Endothelial cell of umbilical vein (primary cell): Measurements from ENCODE around the gene STRN. TPM values are rescaled to one million over a fixed set of nuclear protein-coding genes. Genes with fewer than 3 reads are reported as not detected.

Experiments used
- BruUV-seq: library from RNA; stranded (reverse); fragments of 400-500 nt; replicated peaks from 2 replicates; lab custom pipeline; 2021; lab: Mats Ljungman, UMichigan
- CTCF ChIA-PET: fragments of 300-600, 350-600 bp; sonication (Branson Sonifier 250); formaldehyde crosslinking; loops from one replicate; lab custom pipeline; 2021; ENCODE audit warnings: antibody characterized with exemption, inconsistent platforms; lab: Charles Lee
- POLR2A ChIA-PET: fragments of 300-600, 350-600 bp; sonication (Branson Sonifier 250); formaldehyde crosslinking; loops from one replicate; lab custom pipeline; 2021; ENCODE audit warnings: antibody characterized with exemption, inconsistent platforms; lab: Charles Lee
- DNase-seq: peaks from one replicate; pipeline ENCODE4 v3.0.0-alpha.2; 2011; ENCODE audit warnings: low read depth, low spot score
- FAIRE-seq: peaks from 2 replicates; lab custom pipeline; 2011; peaks lifted over from hg19 to GRCh38; lab: Jason Lieb, UNC
- H2AFZ ChIP-seq: 2 replicates; pipeline ENCODE4 v1.6.0; 2012; ENCODE audit warnings: low read depth, low read length, control low read depth, inconsistent platforms
- H3K27ac ChIP-seq: 2 replicates; pipeline ENCODE4 v1.5.1; 2011; ENCODE audit warnings: low read depth, mild to moderate bottlenecking, control low read depth, low read length, moderate library complexity; ENCODE audit not compliant: insufficient read depth
- H3K27me3 ChIP-seq, 2 experiments: 2 replicates each; pipeline versions ENCODE4 v1.6.0 to v1.6.1; 2011; ENCODE audit warnings: low read length in 2 of 2, mixed read lengths in 1 of 2; ENCODE audit not compliant: control insufficient read depth in 2 of 2, insufficient read depth in 2 of 2
- H3K36me3 ChIP-seq, 2 experiments: 2 replicates in 1 of 2; 3 replicates in 1 of 2; pipeline ENCODE4 v1.5.1; 2011; ENCODE audit warnings: low read length in 2 of 2, mild to moderate bottlenecking in 1 of 2, moderate library complexity in 1 of 2; ENCODE audit not compliant: control insufficient read depth in 2 of 2, insufficient read depth in 2 of 2; ENCODE audit errors: extremely low read depth in 1 of 2
- H3K4me1 ChIP-seq: 3 replicates; pipeline ENCODE4 v1.5.1; 2011; ENCODE audit warnings: mild to moderate bottlenecking, low read length; ENCODE audit not compliant: control insufficient read depth, insufficient read depth; ENCODE audit errors: extremely low read depth
- H3K4me2 ChIP-seq: 2 replicates; pipeline ENCODE4 v1.6.1; 2011; ENCODE audit warnings: low read length, control low read depth, mixed read lengths; ENCODE audit not compliant: insufficient read depth
- H3K4me3 ChIP-seq, 3 experiments: fragments of 200-600 bp in 1 of 3; sonication (generic), shearing (Covaris generic) in 1 of 3; replicated peaks in 1 of 3; 2 replicates each; pipeline ENCODE4 v1.5.1; 2011 to 2016; ENCODE audit warnings: control low read depth in 3 of 3, low read length in 3 of 3, mild to moderate bottlenecking in 2 of 3, inconsistent platforms in 1 of 3, low read depth in 1 of 3, moderate library complexity in 1 of 3; ENCODE audit not compliant: insufficient read depth in 1 of 3
- H3K79me2 ChIP-seq: 2 replicates; pipeline ENCODE4 v1.6.0; 2012; ENCODE audit warnings: low read length, inconsistent platforms; ENCODE audit not compliant: control insufficient read depth, insufficient read depth
- H3K9ac ChIP-seq: replicated peaks from 2 replicates; pipeline ENCODE3; 2011; ENCODE audit warnings: low read length, control low read depth; ENCODE audit not compliant: insufficient read depth; ENCODE audit errors: extremely low read depth
- H3K9me1 ChIP-seq: replicated peaks from 3 replicates; pipeline ENCODE4 v1.6.0; 2011; ENCODE audit warnings: mild to moderate bottlenecking, low read length; ENCODE audit not compliant: control insufficient read depth, insufficient read depth; ENCODE audit errors: extremely low read depth
- H3K9me3 ChIP-seq: replicated peaks from 2 replicates; pipeline ENCODE4 v1.5.1; 2012; ENCODE audit warnings: low read length, inconsistent platforms; ENCODE audit not compliant: control insufficient read depth, insufficient read depth
- H4K20me1 ChIP-seq: replicated peaks from 2 replicates; pipeline ENCODE3; 2011; ENCODE audit warnings: mild to moderate bottlenecking, low read length; ENCODE audit not compliant: control insufficient read depth, insufficient read depth; ENCODE audit errors: extremely low read depth
- EZH2 ChIP-seq: IDR thresholded peaks from 2 replicates; pipeline ENCODE4 v1.6.1; 2012; ENCODE audit warnings: borderline replicate concordance, low read depth, mild to moderate bottlenecking, moderate library complexity, low read length, inconsistent platforms; ENCODE audit not compliant: severe bottlenecking
- FOS ChIP-seq: IDR thresholded peaks from 2 replicates; pipeline ENCODE4 v1.6.1; 2011; ENCODE audit warnings: mild to moderate bottlenecking, low read length, moderate library complexity, borderline replicate concordance; ENCODE audit not compliant: insufficient read depth
- GATA2 ChIP-seq: IDR thresholded peaks from 2 replicates; pipeline ENCODE4 v1.7.0; 2011; ENCODE audit warnings: low read depth, mild to moderate bottlenecking, moderate library complexity, mixed read lengths, low read length; ENCODE audit not compliant: insufficient read length, insufficient read depth
- JUN ChIP-seq: IDR thresholded peaks from 2 replicates; pipeline ENCODE4 v1.6.1; 2011; ENCODE audit warnings: borderline replicate concordance, low read depth; ENCODE audit not compliant: insufficient read length, insufficient read depth
- MYC ChIP-seq: IDR thresholded peaks from one replicate; pipeline ENCODE4 v1.6.1; 2011; ENCODE audit warnings: mild to moderate bottlenecking, low read depth, low read length
- POLR2AphosphoS5 ChIP-seq: IDR thresholded peaks from 2 replicates; pipeline ENCODE4 v1.6.1; 2012; ENCODE audit warnings: low read depth, mild to moderate bottlenecking, control low read depth, low read length, moderate library complexity; ENCODE audit not compliant: insufficient read depth
- dilution Hi-C: fragments of 300-500 bp; cut with MboI; formaldehyde crosslinking; loops from one replicate; pipeline ENCODE4 v1.15.0; 2019; ENCODE audit warnings: low sequenced_read_pairs; ENCODE audit not compliant: extremely low pct_ligation_motif_present
- intact Hi-C: fragments of 100-400 bp; cut with micrococcal nuclease; formaldehyde crosslinking; loops from one replicate; pipeline ENCODE4 v1.10.0; 2022
- polyA plus RNA-seq, 4 experiments: library from polyadenylated mRNA; depleted of rRNA in 3 of 4; stranded (reverse) in 3 of 4; unstranded in 1 of 4; fragments of >200 nt; gene quantifications; 2 replicates each; pipeline versions ENCODE4 v1.2.1 to v1.2.3, GENCODE V29; 2011 to 2012; ENCODE audit warnings: missing spikeins in 1 of 4
- total RNA-seq: library from RNA; stranded (reverse); gene quantifications from 2 replicates; pipeline ENCODE4 v1.2.3, GENCODE V29; 2021
- TF ChIP-seq, protein P1 (sequence below): IDR thresholded peaks from 2 replicates; pipeline ENCODE4 v1.6.1; 2011; ENCODE audit not compliant: insufficient read depth, insufficient read length

The STRN gene
- total and polyA plus RNA-seq, 2 donors (not counting 3 experiments of a cell fraction or from before 2014, with no cell fraction given), result 6.7 to 33.4 TPM

DNA sequence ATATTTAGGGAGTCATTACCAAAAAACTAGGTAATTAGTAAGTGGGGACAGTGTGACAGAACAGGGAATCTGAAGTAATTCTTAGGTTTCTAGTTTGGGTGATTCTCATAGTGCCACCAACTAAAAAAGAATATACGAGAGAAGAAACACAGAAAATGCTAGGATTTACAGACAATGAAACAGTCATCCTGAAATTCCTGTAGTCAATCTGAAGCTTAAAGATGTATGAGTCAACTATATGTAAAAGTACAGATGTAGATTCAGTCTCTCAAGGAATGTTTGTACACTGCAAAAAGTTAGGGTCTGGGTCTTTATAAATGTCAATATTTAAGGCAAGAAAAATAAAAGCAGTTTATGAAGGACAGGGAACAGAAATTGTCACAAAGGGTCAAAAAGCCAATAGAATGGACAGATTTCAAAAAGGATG is 107.0 kb downstream of the STRN start:
- Histone ChIP-seq H3K9me1 (no peaks in the 10 kb centered on the region), H3K4me2 (no peak overlapping the region), H3K36me3 (peaks cover 0 to 5% of the 10 kb centered on the region in 2 experiments), H3K4me3 (no peak overlapping the region), H3K9ac (no peak overlapping the region), H2AFZ (no peak overlapping the region), H3K9me3 (no peaks in the 10 kb centered on the region), H3K4me1 (no peaks in the 10 kb centered on the region), H4K20me1 (peaks cover 2% of the 10 kb centered on the region), H3K79me2 (no peaks in the 10 kb centered on the region), H3K27me3 (no peaks in the 10 kb centered on the region), H3K27ac (no peak overlapping the region)
- dilution Hi-C loops, result no loop called here
- POLR2A ChIA-PET, result no interaction called here
- no TSS peak for BruUV-seq
- DNase-seq (no peak), FAIRE-seq (peak; percentile 52)
- CTCF ChIA-PET, result no interaction called here
- intact Hi-C loops, result no loop called here
- TF ChIP-seq POLR2AphosphoS5 (no peak), EZH2 (no peak), JUN (no peak), FOS (no peak), MYC (no peak), GATA2 (no peak)
- TF ChIP-seq, protein P1, sequence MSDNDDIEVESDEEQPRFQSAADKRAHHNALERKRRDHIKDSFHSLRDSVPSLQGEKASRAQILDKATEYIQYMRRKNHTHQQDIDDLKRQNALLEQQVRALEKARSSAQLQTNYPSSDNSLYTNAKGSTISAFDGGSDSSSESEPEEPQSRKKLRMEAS, result no peak
